ENCODE measurements around the gene OPCML.

OPCML gene

GRCh38 chr11:133253570-133253969 is 278.7 kb downstream of the OPCML start:
- Histone ChIP-seq H3K9me3 (ENCODE audit: severe bottlenecking) (no peaks in the 10 kb centered on the region), H3K4me1 (ENCODE audit: insufficient read depth, poor library complexity, severe bottlenecking) (no peaks in the 10 kb centered on the region), H3K27ac (ENCODE audit: poor library complexity, severe bottlenecking) (no peak overlapping the region), H3K4me3 (ENCODE audit: severe bottlenecking) (no peak overlapping the region), H3K27me3 (ENCODE audit: insufficient read depth, poor library complexity, severe bottlenecking) (no peaks in the 10 kb centered on the region), H3K36me3 (ENCODE audit: low read depth) (no peaks in the 10 kb centered on the region)
- no peak for ATAC-seq (ENCODE audit: low read depth)
- TF ChIP-seq CTCF (IDR thresholded peaks at IDR 0.05; ENCODE audit: poor library complexity, severe bottlenecking): no peak
- no peak for DNase-seq (ENCODE audit: low spot score)

- TF ChIP-seq CTCF (IDR thresholded peaks at IDR 0.05; ENCODE audit: poor library complexity, severe bottlenecking): no peak
- Histone ChIP-seq H3K36me3 (ENCODE audit: low read depth) (no peaks in the 10 kb centered on the region), H3K9me3 (ENCODE audit: severe bottlenecking) (no peaks in the 10 kb centered on the region), H3K4me3 (ENCODE audit: severe bottlenecking) (no peak overlapping the region), H3K4me1 (ENCODE audit: insufficient read depth, poor library complexity, severe bottlenecking) (no peaks in the 10 kb centered on the region), H3K27me3 (ENCODE audit: insufficient read depth, poor library complexity, severe bottlenecking) (no peaks in the 10 kb centered on the region), H3K27ac (ENCODE audit: poor library complexity, severe bottlenecking) (no peak overlapping the region)
- no peak for DNase-seq (ENCODE audit: low spot score)
- no peak for ATAC-seq (ENCODE audit: low read depth)
Measured at GRCh38 chr11:133251841-133252240, 280.5 kb downstream of the OPCML start.

- no peaks in the 10 kb centered on the region for H3K36me3 ChIP-seq (ENCODE audit: low read depth)
- no peaks in the 10 kb centered on the region for H3K9me3 ChIP-seq (ENCODE audit: severe bottlenecking)
- H3K4me3 ChIP-seq (ENCODE audit: severe bottlenecking): no peak overlapping the region
- DNase-seq (ENCODE audit: low spot score) (no peak), ATAC-seq (ENCODE audit: low read depth) (no peak)
- TF ChIP-seq CTCF (IDR thresholded peaks at IDR 0.05; ENCODE audit: poor library complexity, severe bottlenecking): no peak
- no peaks in the 10 kb centered on the region for H3K27me3 ChIP-seq (ENCODE audit: insufficient read depth, poor library complexity, severe bottlenecking)
- no peak overlapping the region for H3K27ac ChIP-seq (ENCODE audit: poor library complexity, severe bottlenecking)
- H3K4me1 ChIP-seq (ENCODE audit: insufficient read depth, poor library complexity, severe bottlenecking): no peaks in the 10 kb centered on the region
Measured at GRCh38 chr11:133249530-133249929, 282.8 kb downstream of the OPCML start.

GRCh38 chr11:133249065-133249464 is 283.2 kb downstream of the OPCML start:
- no peak overlapping the region for H3K4me3 ChIP-seq (ENCODE audit: severe bottlenecking)
- DNase-seq (ENCODE audit: low spot score) (no peak), ATAC-seq (ENCODE audit: low read depth) (no peak)
- no peak for TF ChIP-seq CTCF (IDR thresholded peaks at IDR 0.05; ENCODE audit: poor library complexity, severe bottlenecking)
- H3K27me3 ChIP-seq (ENCODE audit: insufficient read depth, poor library complexity, severe bottlenecking): no peaks in the 10 kb centered on the region
- no peak overlapping the region for H3K27ac ChIP-seq (ENCODE audit: poor library complexity, severe bottlenecking)
- no peaks in the 10 kb centered on the region for H3K9me3 ChIP-seq (ENCODE audit: severe bottlenecking)
- H3K4me1 ChIP-seq (ENCODE audit: insufficient read depth, poor library complexity, severe bottlenecking): no peaks in the 10 kb centered on the region
- H3K36me3 ChIP-seq (ENCODE audit: low read depth): no peaks in the 10 kb centered on the region

GRCh38 chr11:133243832-133244231 is 288.5 kb downstream of the OPCML start:
- no peak for TF ChIP-seq CTCF (IDR thresholded peaks at IDR 0.05; ENCODE audit: poor library complexity, severe bottlenecking)
- DNase-seq (ENCODE audit: low spot score) (no peak), ATAC-seq (ENCODE audit: low read depth) (no peak)
- Histone ChIP-seq H3K27me3 (ENCODE audit: insufficient read depth, poor library complexity, severe bottlenecking) (no peaks in the 10 kb centered on the region), H3K4me1 (ENCODE audit: insufficient read depth, poor library complexity, severe bottlenecking) (no peaks in the 10 kb centered on the region), H3K9me3 (ENCODE audit: severe bottlenecking) (no peaks in the 10 kb centered on the region), H3K36me3 (ENCODE audit: low read depth) (no peaks in the 10 kb centered on the region), H3K4me3 (ENCODE audit: severe bottlenecking) (no peak overlapping the region), H3K27ac (ENCODE audit: poor library complexity, severe bottlenecking) (no peak overlapping the region)
